ENCODE data around the gene DST.

The DST gene

DNA sequence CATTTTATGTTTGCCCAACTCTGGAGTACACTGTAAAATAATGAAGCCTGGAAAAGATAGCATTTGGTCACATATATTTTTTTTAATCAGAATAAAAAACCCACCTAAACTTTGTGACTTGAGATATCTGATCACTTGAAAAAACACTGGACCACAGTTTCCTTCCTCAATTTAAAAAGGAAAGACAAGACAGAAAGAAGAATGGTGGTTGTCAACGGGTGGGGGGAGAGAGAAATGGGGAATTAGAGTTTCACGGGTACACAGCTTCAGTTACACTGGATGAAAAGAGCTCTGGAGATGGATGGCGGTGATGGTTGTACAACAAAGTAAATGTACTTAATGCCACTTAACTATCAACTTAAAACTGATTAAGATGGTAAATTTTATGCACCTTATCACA lies 14.7 kb upstream of the DST start:
- TF ChIP-seq CTCF (IDR thresholded peaks at IDR 0.05; ENCODE audit: insufficient read depth, low read length) (no peak), SPI1 (IDR thresholded peaks at IDR 0.05; ENCODE audit: borderline replicate concordance, low read depth) (no peak), POLR2AphosphoS5 (IDR thresholded peaks at IDR 0.05; ENCODE audit: low read depth) (no peak), GABPA (IDR thresholded peaks at IDR 0.05; ENCODE audit: low read depth) (no peak)
- TF ChIP-seq, protein P1, sequence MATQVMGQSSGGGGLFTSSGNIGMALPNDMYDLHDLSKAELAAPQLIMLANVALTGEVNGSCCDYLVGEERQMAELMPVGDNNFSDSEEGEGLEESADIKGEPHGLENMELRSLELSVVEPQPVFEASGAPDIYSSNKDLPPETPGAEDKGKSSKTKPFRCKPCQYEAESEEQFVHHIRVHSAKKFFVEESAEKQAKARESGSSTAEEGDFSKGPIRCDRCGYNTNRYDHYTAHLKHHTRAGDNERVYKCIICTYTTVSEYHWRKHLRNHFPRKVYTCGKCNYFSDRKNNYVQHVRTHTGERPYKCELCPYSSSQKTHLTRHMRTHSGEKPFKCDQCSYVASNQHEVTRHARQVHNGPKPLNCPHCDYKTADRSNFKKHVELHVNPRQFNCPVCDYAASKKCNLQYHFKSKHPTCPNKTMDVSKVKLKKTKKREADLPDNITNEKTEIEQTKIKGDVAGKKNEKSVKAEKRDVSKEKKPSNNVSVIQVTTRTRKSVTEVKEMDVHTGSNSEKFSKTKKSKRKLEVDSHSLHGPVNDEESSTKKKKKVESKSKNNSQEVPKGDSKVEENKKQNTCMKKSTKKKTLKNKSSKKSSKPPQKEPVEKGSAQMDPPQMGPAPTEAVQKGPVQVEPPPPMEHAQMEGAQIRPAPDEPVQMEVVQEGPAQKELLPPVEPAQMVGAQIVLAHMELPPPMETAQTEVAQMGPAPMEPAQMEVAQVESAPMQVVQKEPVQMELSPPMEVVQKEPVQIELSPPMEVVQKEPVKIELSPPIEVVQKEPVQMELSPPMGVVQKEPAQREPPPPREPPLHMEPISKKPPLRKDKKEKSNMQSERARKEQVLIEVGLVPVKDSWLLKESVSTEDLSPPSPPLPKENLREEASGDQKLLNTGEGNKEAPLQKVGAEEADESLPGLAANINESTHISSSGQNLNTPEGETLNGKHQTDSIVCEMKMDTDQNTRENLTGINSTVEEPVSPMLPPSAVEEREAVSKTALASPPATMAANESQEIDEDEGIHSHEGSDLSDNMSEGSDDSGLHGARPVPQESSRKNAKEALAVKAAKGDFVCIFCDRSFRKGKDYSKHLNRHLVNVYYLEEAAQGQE (IDR thresholded peaks at IDR 0.05; ENCODE audit: insufficient replicate concordance, low read depth): no peak
- DNase-seq (ENCODE audit: low read depth in 1 of 2, low spot score in 1 of 2): peak in 1 of 2 experiments; percentile 29
- no peak overlapping the region for H3K27ac ChIP-seq (replicated peaks)
- H3K4me3 ChIP-seq (replicated peaks; ENCODE audit: insufficient read depth, low read length): no peak overlapping the region
- H3K27me3 ChIP-seq (ENCODE audit: insufficient read depth, poor library complexity, severe bottlenecking): no peaks in the 10 kb centered on the region

GRCh38 chr6:56656466-56656865 lies 13.8 kb upstream of the DST start:
- DNase-seq (ENCODE audit: low read depth in 1 of 2, low spot score in 1 of 2): no peak
- H3K27me3 ChIP-seq (ENCODE audit: insufficient read depth, poor library complexity, severe bottlenecking): no peaks in the 10 kb centered on the region
- no peak overlapping the region for H3K27ac ChIP-seq (replicated peaks)
- no peak overlapping the region for H3K4me3 ChIP-seq (replicated peaks; ENCODE audit: insufficient read depth, low read length)
- TF ChIP-seq POLR2AphosphoS5 (IDR thresholded peaks at IDR 0.05; ENCODE audit: low read depth) (no peak), CTCF (IDR thresholded peaks at IDR 0.05; ENCODE audit: insufficient read depth, low read length) (no peak), SPI1 (IDR thresholded peaks at IDR 0.05; ENCODE audit: borderline replicate concordance, low read depth) (no peak), GABPA (IDR thresholded peaks at IDR 0.05; ENCODE audit: low read depth) (no peak)
- TF ChIP-seq, protein P1 (IDR thresholded peaks at IDR 0.05; ENCODE audit: insufficient replicate concordance, low read depth): no peak

DNA sequence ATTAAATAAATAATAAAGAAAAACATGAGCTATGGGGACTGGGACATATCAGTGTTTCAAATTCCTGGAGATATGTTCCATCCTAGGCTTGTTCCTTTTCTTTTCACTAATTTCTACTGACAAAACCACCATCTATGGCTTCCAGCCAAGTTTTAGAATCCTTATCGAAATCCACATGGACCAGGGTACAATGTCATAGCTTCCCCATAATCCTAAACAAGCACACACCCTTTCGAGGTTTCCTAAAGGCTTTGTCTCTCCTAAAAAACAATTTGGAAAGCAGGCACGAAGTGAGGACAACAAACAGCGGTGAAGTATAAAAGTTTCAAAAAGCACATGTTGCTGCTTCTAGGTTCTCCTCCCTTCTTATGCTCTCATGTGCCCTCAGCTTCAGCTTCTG lies 13.3 kb upstream of the DST start:
- Histone ChIP-seq H3K4me3 (replicated peaks; ENCODE audit: insufficient read depth, low read length) (no peak overlapping the region), H3K27me3 (ENCODE audit: insufficient read depth, poor library complexity, severe bottlenecking) (no peaks in the 10 kb centered on the region), H3K27ac (replicated peaks) (no peak overlapping the region)
- no peak for DNase-seq (ENCODE audit: low read depth in 1 of 2, low spot score in 1 of 2)
- no peak for TF ChIP-seq GABPA (IDR thresholded peaks at IDR 0.05; ENCODE audit: low read depth)
- TF ChIP-seq, protein P1 (IDR thresholded peaks at IDR 0.05; ENCODE audit: insufficient replicate concordance, low read depth): no peak
- TF ChIP-seq SPI1 (IDR thresholded peaks at IDR 0.05; ENCODE audit: borderline replicate concordance, low read depth): no peak
- no peak for TF ChIP-seq CTCF (IDR thresholded peaks at IDR 0.05; ENCODE audit: insufficient read depth, low read length)
- TF ChIP-seq POLR2AphosphoS5 (IDR thresholded peaks at IDR 0.05; ENCODE audit: low read depth): no peak
